Stimulated activated CD4-positive, alpha-beta T cell treated with anti-CD3 and anti-CD28 coated beads, Interleukin-1b, Interleukin-23, amount 100 ng/mL, for 24 hours (primary cell): ENCODE data around the gene RILPL2.
"Not testable (repeated sequence)": the region's sequence is repeated elsewhere in the genome, so short reads cannot be mapped to it uniquely, and the experiment has no call there.

ENCODE experiments used
- DNase-seq, 4 experiments: peaks; one replicate each; pipeline ENCODE4 v3.0.0-alpha.2; 2020; ENCODE audit warnings: low read depth in 4 of 4, low spot score in 1 of 4

Gene RILPL2

DNA sequence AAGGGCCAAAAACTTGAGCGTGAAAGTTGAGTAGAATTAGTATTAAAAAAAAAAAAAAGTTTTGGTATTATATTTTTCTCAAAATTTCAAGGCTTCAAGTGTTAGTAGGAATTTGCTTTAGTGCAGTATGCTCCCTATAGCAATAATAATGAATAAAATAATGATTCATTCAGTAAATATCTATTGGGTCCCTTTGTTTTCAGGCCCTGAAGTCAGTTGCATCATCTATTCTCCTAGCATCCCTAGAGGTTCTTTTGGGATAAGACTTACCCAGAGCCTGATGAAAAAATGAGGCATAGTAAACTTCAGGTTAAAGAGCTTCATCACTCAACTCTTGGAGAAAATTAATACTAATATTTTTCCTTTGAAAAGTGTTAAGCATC, 51.5 kb downstream of the RILPL2 start:
- no peak for DNase-seq

DNA sequence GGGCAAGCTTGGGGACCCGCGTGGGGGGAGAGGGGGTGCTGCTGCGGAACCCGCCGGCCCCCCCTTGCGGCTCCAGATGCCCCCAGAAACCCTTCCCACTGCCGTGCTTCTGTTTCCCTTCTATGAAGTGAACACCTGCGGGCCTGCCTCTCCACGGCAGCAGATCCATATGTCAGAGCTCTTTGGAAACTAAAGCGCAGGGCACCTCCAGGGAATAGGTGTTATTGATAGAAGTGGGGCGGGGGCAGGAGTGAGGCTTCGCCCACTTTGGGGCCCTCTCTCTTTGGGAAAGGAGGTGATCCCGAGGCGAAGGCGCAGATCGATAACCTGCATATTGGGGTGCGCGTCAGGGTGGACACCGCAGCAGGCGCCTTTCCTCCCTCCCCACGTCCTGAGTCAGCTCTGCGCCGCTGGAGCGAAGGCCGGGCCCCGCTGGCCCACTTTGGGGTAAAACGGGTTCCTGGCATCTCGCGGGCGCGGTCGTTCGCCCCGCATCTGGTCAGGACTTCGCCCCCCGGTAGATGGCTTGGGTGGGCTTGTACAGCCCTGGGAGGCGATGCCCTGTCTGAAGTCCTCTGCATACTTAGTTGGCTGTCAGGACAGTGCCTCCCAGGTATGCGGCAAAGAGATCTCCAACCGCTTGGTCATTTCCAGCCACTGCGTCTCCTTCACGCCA, 52.0 kb downstream of the RILPL2 start:
- no peak for DNase-seq

DNA sequence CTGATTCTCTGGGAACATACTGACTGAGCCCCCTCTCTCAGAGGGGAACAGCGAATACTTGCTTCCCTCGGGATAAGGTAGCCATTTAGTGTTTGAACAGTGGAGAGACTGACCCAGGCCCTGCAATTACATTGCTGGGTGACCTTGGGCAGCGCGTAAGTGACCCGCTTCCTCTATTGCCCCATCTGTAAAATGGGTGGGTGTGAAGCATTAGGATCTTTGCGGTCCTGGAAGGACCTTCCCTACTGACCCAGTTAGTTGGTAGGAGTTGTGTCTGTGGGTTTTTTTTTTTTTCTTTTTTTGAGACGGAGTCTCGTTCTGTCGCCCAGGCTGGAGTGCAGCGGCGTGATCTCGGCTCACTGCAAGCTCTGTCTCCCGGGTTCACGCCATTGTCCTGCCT, 53.8 kb downstream of the RILPL2 start:
- no peak for DNase-seq

DNA sequence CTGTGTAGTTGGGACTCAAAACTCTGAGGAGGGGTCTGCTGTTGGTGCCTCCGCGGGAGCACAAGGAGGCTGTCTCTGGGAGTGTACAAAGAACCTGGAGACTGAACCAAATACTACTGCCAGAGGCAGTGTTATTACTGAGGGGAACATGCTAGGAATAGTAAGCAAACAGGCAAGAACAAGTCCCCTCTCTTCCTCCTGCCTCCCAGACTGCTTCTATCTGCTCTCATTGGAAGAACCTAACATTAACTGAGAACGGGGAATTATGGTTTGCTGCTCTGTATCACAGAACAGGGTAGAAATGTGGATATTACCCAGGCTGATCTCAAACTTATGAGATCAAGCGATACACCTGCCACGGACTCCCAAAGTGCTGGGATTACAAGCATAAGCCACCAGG, 57.1 kb downstream of the RILPL2 start:
- no peak for DNase-seq

DNA sequence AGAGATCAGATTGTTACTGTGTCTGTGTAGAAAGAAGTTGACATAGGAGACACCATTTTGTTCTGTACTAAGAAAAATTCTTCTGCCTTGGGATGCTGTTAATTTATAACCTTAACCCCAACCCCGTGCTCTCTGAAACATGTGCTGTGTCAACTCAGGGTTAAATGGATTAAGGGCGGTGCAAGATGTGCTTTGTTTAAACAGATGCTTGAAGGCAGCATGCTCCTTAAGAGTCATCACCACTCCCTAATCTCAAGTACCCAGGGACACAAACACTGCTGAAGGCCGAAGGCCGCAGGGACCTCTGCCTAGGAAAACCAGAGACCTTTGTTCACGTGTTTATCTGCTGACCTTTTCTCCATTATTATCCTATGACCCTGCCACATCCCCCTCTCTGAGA, 64.1 kb downstream of the RILPL2 start:
- DNase-seq = not testable (repeated sequence)

DNA sequence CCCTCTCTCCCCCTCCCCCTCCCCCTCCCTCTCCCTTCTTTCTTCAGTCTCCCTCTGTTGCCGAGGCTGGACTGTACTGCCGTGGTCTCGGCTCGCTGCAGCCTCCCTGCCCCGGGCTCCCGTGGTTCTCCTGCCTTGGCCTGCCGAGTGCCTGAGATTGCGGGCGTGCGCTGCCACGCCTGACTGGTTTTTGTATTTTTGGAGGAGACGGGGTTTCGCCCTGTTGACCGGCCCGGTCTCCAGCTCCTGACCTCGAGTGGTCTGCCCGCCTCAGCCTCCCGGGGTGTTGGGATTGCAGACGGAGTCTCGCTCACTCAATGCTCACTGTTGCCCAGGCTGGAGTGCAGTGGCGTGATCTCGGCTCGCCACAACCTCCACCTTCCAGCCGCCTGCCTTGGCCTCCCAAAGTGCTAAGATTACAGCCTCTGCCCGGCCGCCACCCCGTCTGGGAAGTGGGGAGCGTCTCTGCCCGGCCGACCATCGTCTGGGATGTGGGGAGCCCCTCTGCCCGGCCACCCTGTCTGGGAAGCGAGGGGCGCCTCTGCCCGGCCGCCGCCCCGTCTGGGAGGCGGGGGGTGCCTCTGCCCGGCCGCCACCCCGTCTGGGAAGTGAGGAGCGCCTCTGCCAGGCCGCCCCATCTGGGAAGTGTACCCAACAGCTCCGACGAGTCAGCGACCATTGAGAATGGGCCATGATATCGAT, 64.7 kb downstream of the RILPL2 start:
- not testable (repeated sequence) for DNase-seq

DNA sequence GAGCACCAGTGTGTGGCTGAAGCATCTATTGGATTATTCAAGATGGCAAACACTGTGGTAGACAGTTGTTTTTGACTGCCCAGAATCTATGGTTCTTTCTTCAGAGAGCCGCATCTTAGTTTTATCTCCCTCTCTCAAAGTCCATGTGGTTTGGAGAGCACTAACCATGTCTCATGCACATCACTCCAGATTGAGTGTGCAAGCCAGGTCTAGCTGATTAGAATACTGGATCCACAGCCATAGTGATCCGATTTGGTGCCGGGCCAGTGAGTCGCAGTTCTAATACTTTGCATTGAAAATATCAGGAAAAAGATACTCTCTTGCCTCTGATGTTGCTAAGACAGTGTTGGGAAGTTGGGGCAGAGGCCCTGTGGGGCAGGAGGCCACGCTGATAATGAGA, 67.3 kb downstream of the RILPL2 start:
- DNase-seq = no peak

DNA sequence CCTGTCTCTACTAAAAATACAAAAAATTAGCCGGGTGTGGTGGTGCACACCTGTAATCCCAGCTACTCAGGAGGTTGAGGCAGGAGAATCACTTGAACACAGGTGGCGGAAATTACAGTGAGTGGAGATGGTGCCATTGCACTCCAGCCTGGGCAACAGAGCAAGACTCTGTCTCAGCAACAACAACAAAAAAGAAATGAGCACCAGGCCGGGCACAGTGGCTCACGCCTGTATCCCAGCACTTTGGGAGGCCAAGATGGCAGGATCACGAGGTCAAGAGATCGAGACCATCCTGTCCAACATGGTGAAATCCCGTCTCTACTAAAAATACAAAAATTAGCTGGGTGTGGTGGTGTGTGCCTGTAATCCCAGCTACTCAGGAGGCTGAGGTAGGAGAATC, 68.1 kb downstream of the RILPL2 start:
- DNase-seq = not testable (repeated sequence)

DNA sequence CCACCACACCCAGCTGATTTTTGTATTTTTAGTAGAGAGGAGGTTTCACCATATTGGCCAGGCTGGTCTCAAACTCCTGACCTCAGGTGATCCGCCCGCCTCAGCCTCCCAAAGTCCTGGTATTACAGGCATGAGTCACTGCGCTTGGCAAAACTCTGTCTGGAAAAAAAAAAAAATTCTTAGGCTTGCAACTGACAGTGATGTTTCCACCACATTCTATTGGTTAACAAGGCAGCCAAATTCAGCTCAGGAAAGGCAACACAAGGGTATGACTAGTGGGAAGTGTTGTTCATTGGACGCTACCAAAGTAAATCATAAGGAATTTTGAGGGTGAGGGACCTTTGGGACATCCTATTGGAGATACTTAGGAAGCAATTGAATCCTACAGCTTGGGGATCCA, 69.0 kb downstream of the RILPL2 start:
- no peak for DNase-seq
